ENCODE results near the gene ADAT2.

Gene ADAT2

GRCh38 chr6:143399176-143399575 lies 51.3 kb downstream of the ADAT2 start:
- no peak for DNase-seq (ENCODE audit: low read depth in 2 of 3, low spot score in 2 of 3)

DNA sequence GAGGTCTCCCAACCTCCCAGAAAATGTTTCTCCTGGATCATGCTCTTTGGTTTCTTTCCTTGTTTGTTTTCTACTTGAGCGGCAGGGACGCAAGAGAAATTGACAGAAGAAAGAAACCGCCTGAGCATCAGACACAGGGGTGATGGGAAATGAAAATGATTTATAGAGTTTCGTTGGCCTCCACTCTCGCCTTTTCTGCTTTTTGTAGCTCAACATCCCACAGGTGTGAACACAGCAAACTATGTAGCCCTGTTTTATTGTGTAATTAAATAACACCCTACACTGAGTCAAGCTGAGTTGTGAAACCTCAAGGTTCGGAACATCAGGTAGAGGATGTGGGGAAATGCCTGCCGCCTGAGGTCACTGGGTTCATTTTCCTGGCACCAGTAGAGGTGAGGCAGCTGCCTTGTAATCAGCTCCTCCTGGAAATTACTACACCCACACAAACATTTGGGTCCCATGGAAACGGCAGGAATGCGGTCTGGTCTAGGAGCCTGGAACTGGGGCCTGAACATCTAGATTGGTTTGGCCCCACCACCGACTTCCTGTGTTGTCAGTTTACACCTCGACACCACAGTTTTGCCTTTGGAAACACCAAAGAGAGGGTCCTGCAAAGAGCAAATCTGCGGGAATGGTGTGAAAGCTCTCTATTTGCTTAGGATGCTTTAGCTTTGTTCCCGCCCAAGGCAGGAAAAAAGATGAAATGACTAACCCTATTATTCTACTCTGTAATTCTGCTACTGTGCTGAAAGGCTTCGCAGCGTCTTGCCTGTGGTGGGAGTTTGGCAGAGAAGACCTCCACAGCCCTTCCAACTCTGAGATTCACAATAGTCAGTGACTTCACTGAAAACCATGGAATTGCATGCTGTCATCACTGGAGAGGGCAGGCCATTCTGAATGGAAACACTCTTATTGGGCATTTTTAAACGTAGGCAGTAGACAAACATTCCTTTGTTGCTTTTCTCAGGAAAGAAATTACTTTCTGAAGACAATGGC lies 53.0 kb downstream of the ADAT2 start:
- DNase-seq (ENCODE audit: low read depth in 2 of 3, low spot score in 2 of 3), result no peak

- no peak for DNase-seq (ENCODE audit: low read depth in 2 of 3, low spot score in 2 of 3)
Observed at GRCh38 chr6:143396497-143397226, 53.8 kb downstream of the ADAT2 start.

DNA sequence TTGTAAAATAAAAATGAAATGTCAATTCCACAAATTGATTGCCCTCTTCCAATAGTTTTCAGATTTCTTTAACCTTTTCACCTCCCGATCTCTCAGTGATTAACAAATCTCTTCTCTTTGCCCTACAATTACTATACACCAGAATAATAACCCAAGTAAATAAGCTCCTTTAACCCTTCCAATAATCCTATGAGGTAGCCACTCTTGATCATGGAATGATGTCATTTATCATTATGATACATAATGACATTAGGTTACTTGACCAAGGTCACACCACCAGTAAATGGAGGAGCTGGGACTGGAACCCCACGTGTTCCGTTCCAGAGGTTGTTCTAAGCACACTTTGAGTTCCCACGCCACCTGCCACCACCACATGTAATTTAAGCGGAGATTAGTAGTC lies 54.8 kb downstream of the ADAT2 start:
- no peak for DNase-seq (ENCODE audit: low read depth in 2 of 3, low spot score in 2 of 3)

DNA sequence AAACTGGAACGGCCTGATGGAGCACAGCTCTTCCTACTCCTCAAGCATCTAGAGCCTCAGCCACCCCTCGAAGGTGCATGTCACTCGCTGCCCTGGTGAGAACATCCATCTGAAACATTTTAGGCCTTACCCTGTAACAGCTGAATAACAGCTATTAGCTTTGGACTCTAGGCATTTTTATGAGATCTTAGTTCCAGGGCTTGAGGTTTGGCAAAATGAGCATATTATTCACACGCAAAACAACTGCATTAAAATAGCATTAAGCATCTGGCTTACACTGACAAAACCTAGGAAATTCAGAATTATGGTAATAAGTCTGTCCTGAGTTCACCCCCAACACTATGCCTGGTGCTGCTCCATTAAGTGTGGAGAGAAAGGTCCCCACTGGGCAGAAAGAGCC lies 56.1 kb downstream of the ADAT2 start:
- DNase-seq (ENCODE audit: low read depth in 2 of 3, low spot score in 2 of 3), result no peak

DNA sequence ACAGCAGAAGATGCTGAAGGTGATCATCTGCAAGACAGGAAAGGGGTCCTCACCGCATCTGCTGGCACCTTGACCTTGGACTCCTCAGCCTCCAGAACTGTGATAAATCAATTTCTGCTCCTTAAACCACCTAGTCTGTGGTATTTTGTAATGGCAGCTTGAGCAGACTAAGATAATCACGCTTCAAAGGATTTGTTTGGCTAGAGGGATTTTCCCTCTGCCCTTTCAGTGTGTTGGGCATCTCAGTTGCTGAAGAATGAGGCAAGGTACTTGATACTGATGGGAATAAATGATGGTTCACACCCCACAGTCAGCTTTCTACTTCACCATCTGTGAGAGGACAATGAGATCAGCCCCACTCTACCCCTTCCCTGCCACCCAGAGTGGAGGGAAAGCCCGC lies 60.2 kb downstream of the ADAT2 start:
- no peak for DNase-seq (ENCODE audit: low read depth in 2 of 3, low spot score in 2 of 3)

GRCh38 chr6:143385636-143386035 lies 64.9 kb downstream of the ADAT2 start:
- no peak for DNase-seq (ENCODE audit: low read depth in 2 of 3, low spot score in 2 of 3)

GRCh38 chr6:143376861-143377260 lies 73.6 kb downstream of the ADAT2 start:
- no peak for DNase-seq (ENCODE audit: low read depth in 2 of 3, low spot score in 2 of 3)

DNA sequence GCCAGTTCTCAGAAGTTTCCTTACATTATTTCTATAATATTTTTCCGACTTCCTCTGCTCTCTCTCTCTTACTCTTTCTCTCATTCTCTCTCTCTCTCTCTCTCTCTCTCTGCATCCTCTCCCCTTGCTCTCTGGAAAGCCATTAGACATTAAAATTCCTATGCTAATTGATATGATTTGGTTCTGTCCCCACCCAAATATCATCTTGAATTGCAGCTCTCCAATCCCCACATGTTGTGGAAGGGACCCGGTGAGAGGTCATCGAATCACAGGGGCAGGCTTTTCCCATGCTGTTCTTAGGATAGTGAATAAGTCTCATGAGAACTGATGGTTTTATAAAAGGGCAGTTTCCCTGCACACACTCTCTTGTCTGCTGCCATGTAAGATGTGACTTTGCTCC lies 74.1 kb downstream of the ADAT2 start:
- DNase-seq (ENCODE audit: low read depth in 2 of 3, low spot score in 2 of 3), result no peak

DNA sequence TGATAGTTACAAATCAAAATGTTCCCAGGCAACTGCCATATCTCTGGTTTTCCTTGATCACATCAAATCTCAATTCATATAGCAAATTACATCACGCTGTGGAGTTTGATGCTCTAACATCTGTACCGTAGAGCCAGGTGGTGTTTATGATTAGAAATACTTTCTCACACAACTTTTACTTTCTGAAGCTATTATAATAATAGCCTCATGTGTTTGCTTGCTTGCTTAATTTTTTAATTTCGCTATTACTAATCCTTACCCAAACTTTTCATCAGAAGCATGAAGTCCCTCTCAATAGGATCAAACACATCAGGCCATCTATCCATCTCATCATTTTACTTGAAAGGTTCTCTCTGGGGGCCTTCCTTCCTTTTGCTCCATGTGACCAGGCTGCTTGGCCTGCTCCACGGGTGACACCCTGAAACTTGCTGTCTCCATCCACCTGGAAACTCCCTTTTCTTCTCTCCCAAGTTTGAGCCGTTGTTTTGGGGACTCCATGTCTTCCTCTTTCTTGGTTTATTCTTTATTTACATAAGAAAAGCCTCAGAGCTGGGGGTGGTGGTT lies 75.4 kb downstream of the ADAT2 start:
- DNase-seq (ENCODE audit: low read depth in 2 of 3, low spot score in 2 of 3), result no peak

DNA sequence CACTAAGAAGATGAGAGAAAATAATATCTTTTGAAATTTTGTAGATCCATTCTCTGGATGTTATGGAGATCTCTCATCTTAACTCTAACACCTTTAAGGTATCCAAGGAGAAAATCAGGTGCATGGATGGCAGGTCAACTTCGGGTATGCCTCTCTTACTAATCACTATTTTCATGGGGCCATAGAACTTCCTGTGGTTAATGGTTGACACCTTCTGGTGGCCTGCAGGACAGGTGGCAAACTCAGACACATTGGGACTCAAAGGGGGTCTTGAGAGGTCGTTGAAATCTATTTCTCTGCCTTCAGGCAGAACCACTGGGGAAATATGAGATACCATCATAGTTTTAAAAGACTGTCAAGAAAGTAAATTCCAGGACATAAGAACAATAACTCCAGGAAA lies 76.5 kb downstream of the ADAT2 start:
- DNase-seq (ENCODE audit: low read depth in 2 of 3, low spot score in 2 of 3), result no peak
